Bronchial epithelial cell (primary cell): ENCODE results near the gene ATXN7L2. TPM values are rescaled to one million over a fixed set of nuclear protein-coding genes. Genes with fewer than 3 reads are reported as not detected.
A peak's percentile ranks its signal among the peaks of the same experiment; 100 is the strongest.

ENCODE experiments used
- DNase-seq: peaks from one replicate; pipeline ENCODE4 v3.0.0-alpha.2; 2010; ENCODE audit warnings: low read depth
- FAIRE-seq: peaks from 2 replicates; lab custom pipeline; 2011; peaks lifted over from hg19 to GRCh38; lab: Jason Lieb, UNC
- H3K27me3 ChIP-seq: 2 replicates; pipeline ENCODE4 v1.5.1; 2011; ENCODE audit warnings: low read length; ENCODE audit not compliant: control insufficient read depth, insufficient read depth
- H3K36me3 ChIP-seq: 2 replicates; pipeline ENCODE4 v1.5.1; 2011; ENCODE audit warnings: low read length; ENCODE audit not compliant: control insufficient read depth, insufficient read depth
- H3K4me3 ChIP-seq: 2 replicates; pipeline ENCODE4 v1.5.1; 2011; ENCODE audit warnings: mild to moderate bottlenecking, low read depth, low read length, control low read depth
- CTCF ChIP-seq: IDR thresholded peaks from 2 replicates; pipeline ENCODE4 v1.5.1; 2011; ENCODE audit warnings: mild to moderate bottlenecking, moderate library complexity, low read length, control low read depth, inconsistent platforms; ENCODE audit not compliant: insufficient read depth, severe bottlenecking
- total RNA-seq: library from RNA; depleted of rRNA; stranded (reverse); fragments of >200 nt; gene quantifications from 2 replicates; pipeline ENCODE4 v1.2.1, GENCODE V29; 2014

Gene ATXN7L2
- total RNA-seq, 1 donor from 2014 or later, result 1.3 TPM

- TF ChIP-seq CTCF, result no peak
- DNase-seq (no peak), FAIRE-seq (no peak)
- Histone ChIP-seq H3K4me3 (no peak overlapping the region), H3K36me3 (no peaks in the 10 kb centered on the region), H3K27me3 (peaks cover 2% of the 10 kb centered on the region)
Measured at GRCh38 chr1:109514846-109515245, 31.1 kb downstream of the ATXN7L2 start.

- H3K36me3 ChIP-seq, result no peaks in the 10 kb centered on the region
- no peaks in the 10 kb centered on the region for H3K27me3 ChIP-seq
- H3K4me3 ChIP-seq, result no peak overlapping the region
- TF ChIP-seq CTCF, result no peak
- no peak for FAIRE-seq
- DNase-seq, result peak; percentile 21
Measured at GRCh38 chr1:109516872-109517271, 33.2 kb downstream of the ATXN7L2 start.

GRCh38 chr1:109517337-109517736 lies 33.6 kb downstream of the ATXN7L2 start:
- H3K4me3 ChIP-seq, result no peak overlapping the region
- no peak for TF ChIP-seq CTCF
- no peaks in the 10 kb centered on the region for H3K27me3 ChIP-seq
- H3K36me3 ChIP-seq, result no peaks in the 10 kb centered on the region
- no peak for DNase-seq
- no peak for FAIRE-seq

- Histone ChIP-seq H3K4me3 (no peak overlapping the region), H3K36me3 (no peaks in the 10 kb centered on the region), H3K27me3 (no peaks in the 10 kb centered on the region)
- no peak for DNase-seq
- FAIRE-seq, result no peak
- TF ChIP-seq CTCF, result no peak
Measured at GRCh38 chr1:109521002-109521951, 37.6 kb downstream of the ATXN7L2 start.

- no peak for DNase-seq
- no peak for FAIRE-seq
- Histone ChIP-seq H3K27me3 (no peaks in the 10 kb centered on the region), H3K4me3 (no peak overlapping the region), H3K36me3 (no peaks in the 10 kb centered on the region)
- TF ChIP-seq CTCF, result no peak
Measured at GRCh38 chr1:109522026-109522425, 38.3 kb downstream of the ATXN7L2 start.
